ENCODE results near the gene GPR158.

GPR158 gene

DNA sequence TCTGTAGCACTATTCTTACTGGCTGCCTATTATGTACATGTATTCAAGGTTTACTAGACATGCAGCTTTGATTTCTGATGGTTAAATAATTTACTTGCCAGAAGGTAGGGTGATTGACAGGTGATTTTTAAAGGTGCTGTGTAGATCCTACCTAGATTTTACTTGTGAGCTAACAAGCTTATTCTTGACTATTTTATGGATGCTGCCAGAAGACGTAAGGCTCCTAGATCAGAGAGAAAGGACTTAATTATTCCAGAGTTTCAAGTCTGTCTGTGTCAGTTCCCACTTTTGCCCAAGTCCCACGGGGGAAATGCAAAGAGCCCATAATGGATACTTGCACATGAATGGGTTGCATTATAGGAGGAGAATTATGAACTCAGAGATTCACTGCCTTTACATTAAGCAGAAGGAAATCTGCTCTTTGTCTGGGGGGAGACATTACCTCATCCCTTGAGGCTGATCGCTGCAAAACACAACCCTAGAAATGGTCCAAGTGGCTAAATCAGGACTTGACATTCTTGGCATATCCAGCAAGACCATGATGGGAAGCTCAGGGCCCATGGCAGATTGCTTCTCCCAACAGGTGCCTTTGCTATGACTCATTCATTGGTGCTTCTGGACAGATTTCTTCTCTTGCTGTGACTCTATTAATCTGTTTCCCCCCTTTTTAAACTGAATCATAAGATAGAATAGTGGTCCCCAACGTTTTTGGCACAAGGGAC lies 32.1 kb downstream of the GPR158 start:
- no peak for DNase-seq (ENCODE audit: low read depth)

DNA sequence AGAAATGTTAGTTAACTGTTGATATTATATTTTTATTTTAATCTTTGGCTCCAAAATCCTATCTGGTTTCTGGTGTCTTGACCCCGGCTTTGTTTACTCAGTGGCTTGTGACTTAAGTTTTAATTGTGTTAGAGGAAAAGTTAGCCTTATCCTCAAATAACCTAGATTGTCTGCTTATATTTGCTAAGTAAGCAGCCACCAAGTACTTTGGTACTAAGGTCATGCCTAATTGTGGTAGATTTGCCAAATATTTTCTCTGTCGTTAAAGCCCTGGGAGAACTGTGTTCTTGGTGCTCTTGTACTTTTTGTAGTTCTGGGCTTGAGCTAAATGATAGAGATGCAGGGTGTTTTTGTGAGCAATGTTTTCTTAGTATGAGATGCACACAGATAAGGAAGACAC lies 34.8 kb downstream of the GPR158 start:
- no peak for DNase-seq (ENCODE audit: low read depth)

DNA sequence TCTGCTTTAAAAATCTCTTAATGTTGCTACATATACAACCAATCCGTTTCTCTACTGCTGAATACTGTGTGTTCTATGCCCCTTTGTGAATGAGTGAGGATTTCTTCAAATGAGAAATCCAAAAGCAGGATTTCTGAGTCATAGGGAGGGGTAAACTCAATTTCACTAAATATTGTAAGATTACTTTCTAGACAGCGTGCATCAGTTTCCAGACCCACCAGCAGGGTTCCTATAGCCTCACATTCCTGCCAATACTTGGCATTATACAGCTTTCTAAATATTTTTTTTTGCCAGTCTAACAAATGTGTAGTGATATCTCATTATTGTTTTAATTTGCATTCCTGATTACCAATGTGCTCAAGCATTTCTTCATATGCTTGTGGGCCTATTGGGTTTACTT lies 35.5 kb downstream of the GPR158 start:
- no peak for DNase-seq (ENCODE audit: low read depth)

DNA sequence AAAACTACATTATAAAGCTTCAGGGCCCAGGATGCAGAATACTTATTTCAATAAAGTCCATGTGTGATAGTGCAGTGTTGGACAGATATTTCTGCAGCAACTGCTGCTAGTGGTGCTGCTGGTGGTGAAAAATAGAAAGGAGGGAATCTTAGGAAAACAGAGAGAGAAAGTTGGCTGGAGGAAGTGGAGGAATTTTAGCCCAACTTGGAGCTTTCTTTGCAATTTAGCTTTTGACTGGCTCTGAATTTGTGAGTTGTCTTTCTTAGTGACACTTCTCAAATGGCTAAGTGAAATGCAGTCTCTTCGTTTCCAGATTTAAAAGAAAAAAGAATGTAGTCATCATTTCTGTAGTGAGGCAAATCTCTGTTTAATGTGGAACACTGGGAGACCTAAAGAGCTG lies 45.4 kb downstream of the GPR158 start:
- DNase-seq (ENCODE audit: low read depth): no peak

DNA sequence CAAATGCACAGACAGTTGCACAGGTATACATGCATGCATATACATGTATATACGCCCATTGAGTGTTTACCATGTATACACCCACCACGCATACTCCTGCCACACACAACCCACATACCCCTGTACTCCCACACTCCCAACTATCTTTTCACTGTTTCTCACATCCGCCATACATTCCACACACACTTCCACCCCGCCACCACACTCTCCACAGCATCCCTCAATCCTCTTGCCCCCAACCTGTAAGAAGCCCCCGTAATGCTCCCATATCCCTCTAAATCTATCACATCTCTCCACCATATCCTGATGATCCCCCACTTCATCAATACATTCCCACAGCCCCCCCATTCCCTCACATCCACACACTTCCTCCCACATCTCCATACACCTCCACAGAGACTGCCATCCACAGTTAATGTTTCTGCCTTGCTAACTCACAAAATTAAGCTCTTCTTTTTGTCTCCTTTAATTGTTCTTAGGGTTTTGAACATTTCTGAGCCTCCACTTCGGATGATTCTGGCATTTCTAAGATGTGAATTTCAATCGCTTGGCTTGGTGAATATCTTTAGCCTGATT lies 47.4 kb downstream of the GPR158 start:
- DNase-seq (ENCODE audit: low read depth): no peak

DNA sequence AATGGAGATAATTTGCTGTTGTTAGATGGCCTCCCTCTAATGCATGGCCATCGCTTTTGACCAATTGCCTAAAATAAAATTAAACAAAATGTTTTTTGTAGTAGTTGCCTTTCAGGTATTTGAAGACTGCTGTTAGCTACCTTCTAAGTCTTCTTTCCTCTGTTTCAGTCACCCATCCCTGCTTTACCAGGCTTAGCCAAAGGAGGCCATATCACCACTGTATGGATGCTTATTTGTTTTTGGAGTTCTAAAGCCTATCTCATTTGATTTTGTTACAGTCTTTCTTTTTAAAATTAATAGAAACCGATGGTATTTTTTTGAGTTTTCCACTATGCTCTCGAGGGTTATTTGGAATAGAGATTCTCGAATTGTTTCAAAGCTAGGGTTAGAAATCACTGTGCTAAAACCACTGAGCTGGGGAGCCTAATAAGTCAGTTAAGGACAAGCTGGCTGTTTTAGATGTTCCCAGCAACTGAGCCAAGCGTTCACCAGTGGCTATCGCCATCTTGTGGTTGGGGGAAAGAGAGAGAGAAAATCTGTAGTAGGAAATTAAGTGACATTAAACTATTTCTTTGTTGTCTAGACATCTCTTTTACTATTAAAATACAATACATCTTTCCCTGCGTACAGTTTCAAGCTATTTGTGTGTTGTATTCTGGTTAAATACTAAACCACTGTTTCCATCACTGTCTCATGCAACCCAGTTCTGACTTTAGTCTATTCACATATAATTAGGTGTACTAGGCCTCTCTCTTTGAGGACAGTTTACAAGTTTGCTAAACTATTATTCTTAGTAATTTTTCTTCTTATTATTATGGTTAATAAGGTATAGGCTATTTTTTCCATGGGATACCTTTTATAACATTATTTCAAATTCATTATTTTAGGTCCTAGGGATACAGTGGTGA lies 52.2 kb downstream of the GPR158 start:
- no peak for DNase-seq (ENCODE audit: low read depth)

DNA sequence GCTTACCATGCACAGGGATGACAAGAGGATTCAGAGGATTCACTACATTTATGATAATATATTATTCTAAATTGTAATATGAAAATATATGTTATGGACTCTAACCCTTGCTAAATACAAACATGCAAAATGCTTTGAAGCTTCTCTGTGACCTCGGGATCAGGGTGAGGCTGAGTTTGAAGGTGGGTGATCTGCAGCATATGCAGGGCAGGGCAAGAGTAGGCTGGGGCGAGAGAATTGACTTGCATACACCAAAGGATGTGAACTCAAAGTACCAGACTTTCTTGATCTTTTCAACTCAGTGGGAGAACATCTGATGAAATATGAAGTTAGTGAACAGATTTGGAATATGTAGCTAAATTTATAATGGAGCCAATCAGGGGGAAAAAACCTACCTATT lies 57.0 kb downstream of the GPR158 start:
- DNase-seq (ENCODE audit: low read depth): no peak

DNA sequence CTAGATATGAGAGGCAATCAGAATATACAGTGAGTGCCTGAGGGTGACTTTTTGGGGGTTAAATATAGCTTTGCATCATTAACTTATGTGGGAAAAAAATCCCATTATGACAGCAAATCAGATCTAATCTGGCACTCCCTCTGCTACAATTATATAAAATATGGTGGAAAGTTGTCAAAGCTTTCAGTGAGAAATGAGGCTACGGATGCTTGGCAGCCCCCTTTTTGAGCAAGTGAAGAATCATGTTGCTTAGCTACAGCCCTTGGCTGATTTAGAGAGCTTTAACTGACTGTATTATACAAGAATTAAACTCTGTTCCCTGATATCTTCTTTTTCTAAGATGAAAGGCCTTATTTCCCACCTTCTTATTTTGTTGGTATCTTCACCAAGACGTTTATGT lies 57.4 kb downstream of the GPR158 start:
- DNase-seq (ENCODE audit: low read depth): no peak

DNA sequence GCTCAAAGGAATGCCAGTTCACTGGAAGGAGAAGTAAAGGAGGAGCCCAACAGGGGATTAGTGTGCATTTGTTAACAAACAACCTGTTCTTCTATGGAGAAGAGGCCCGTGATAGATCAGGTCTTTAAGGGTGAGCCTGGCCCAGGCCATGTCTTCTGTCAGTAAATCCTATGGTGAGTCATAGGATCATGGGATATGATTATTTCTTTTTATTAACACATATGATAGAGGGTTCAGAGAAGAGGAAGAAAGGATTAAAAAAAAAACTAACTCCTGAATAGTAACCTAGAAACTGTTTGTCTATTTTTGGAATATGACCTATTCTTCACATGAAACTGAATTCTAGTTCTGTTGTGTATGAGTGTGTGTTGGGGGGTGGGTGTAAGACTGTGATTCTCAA lies 70.4 kb downstream of the GPR158 start:
- DNase-seq (ENCODE audit: low read depth): no peak

DNA sequence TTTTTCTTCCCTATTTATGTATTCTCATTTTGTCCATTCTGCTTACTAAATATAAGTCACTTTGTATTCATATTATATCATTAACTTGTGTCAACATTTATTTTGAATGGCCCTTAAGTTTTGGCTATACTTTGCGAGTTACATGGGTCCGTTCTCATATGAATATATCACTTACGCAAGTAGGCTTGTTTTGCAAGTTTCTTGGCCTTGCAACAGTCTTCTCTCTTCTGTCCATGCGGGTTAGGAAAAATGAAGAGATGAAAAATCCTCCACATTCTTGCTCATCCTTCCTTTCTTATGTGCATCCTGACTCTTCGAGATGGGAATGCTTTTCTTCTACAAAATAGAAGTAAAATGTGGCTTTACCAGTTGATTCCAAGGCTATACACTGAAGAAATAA lies 82.8 kb downstream of the GPR158 start:
- DNase-seq (ENCODE audit: low read depth): no peak

DNA sequence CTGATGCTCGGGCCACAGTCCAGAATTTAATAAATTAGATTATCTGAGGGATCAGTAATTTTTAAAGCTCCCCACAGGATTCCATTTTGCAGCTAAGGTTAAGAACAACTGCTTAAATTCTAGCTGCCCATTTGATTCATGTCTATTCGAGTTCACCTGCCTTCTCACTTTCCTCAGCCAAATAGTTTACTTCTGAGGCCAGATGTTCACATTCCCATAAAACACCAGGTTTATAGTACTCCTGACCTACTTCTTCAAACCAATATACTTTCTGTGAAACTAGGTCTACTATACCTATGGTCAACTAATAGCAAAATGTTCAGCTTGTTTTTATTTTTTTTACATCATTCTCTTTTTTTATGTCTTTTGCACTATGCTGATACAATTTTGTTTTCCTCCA lies 86.3 kb downstream of the GPR158 start:
- DNase-seq (ENCODE audit: low read depth): no peak

DNA sequence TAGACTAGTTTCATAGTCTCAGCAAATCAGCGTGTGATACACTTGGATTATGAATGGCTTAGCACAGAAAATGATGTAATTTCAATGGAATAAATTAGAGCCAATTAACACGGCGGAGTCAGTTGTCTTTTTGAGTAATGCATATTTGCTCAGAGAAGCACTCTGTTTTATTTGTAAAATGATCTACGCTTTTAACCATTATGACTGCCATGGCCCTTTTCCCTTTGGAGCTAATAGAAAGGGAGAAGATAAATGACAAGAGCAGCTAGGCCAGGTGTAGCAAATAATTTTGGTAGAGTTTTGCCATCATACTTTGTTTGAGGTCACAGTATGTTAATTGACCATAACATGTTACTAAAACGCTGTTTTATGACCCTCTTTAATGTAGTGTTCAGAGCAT lies 86.8 kb downstream of the GPR158 start:
- DNase-seq (ENCODE audit: low read depth): no peak

DNA sequence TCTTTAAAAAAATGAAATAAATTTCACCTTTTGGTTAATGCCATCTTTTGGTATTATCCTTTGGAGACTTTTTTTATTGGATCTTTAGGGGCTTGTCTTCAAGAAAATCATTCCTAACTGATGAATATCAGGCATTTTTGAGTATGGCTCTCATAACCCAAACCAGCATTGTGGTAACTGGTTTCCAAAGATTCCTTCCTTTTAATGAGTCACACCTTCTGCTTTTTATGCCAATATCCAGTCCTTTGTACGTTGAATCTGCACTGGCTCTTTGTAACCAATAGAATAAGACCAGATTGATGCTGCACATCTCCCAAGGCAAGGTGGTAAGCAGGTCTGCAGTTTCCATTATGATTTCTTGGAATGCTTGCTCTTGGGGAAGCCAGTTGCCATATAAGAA lies 89.1 kb downstream of the GPR158 start:
- DNase-seq (ENCODE audit: low read depth): no peak

DNA sequence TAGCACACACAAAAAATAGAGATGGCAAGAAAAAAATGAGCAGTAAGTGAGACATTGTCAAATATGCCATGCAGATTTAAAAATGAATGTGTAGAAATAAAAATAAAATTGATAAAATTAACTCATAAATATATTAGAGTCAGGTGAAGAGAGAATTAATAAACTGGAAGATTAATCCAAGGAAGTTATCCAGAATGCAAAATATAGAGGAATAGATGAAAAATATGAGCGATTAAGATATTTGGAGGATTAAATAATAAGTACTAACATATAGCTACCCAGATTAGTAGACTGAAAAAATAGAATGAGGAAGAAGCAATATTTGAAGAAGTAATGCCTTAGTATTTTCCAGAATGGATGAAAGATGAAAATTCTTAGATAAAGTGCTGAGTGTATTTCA lies 103.4 kb downstream of the GPR158 start:
- DNase-seq (ENCODE audit: low read depth): no peak

DNA sequence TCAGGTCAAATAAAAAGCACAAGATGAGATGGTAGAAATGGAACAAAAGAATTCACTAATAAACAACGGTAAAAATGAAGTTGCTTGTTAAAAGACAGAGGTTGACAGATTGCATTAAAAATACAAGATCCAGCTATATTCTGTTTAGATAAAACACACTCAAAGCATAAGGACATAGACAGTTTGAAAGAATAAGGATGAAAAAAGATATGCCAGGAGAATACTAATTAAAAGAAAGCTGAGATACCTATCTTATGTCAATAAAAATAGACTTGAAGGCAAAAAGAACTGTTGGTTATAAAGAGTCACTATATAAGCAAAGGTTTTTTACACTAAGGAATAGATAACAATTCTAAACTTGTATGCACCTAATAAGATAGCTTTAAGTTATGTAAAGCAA lies 105.3 kb downstream of the GPR158 start:
- DNase-seq (ENCODE audit: low read depth): no peak

DNA sequence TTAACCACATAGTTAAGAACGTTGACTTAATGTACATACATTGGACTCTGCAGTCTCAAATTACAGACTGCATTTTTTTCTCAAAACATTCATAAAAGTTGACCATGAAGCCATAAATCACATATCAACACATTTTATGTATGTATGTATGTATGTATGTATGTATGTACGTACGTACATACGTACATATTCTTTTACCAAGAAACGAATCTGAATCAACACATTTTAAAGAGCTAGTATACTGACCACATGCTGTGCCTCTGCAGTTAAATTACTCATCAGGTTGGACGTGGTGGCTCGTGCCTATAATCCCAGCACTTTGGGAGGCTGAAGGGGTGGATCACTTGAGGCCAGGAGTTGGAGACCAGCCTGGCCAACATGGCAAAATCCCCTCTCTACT lies 105.8 kb downstream of the GPR158 start:
- no peak for DNase-seq (ENCODE audit: low read depth)

DNA sequence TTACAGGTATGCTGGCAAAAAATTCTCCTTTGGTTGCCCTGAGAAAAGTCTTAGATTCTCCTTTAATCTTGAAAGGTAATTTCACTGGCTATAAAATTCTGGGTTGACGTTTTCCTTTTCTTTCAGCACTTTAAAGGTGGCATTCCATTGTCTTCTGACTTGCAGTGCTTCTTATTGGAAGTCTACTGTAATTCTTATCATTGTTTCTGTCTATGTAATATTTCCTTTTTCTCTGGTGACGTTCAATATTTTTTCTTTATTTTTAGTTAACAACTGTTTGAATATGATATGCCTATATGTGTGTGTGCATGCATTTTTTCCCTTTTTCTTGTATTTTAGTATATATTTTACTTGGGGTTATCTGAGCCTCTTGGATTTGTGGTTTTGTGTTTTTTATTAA lies 111.0 kb downstream of the GPR158 start:
- DNase-seq (ENCODE audit: low read depth): no peak

DNA sequence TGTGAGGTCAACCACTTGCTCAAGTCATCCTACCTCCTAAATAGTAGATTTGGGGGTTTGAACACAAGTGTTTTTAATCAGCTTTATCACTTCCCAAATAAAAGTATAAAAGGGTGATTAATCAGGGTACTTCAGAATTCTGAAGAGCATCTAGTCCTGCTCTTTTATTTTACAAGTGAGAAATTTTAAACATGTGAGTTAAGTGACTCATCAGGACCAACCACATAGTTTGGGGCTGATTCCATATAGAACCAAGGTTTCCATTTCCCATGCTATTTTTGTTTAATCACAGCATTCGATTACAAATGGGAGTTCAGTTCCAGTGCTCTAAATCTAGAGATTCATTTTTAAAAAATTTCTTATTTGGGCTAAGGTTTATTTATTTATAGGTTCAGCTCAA lies 113.4 kb downstream of the GPR158 start:
- DNase-seq (ENCODE audit: low read depth): no peak

DNA sequence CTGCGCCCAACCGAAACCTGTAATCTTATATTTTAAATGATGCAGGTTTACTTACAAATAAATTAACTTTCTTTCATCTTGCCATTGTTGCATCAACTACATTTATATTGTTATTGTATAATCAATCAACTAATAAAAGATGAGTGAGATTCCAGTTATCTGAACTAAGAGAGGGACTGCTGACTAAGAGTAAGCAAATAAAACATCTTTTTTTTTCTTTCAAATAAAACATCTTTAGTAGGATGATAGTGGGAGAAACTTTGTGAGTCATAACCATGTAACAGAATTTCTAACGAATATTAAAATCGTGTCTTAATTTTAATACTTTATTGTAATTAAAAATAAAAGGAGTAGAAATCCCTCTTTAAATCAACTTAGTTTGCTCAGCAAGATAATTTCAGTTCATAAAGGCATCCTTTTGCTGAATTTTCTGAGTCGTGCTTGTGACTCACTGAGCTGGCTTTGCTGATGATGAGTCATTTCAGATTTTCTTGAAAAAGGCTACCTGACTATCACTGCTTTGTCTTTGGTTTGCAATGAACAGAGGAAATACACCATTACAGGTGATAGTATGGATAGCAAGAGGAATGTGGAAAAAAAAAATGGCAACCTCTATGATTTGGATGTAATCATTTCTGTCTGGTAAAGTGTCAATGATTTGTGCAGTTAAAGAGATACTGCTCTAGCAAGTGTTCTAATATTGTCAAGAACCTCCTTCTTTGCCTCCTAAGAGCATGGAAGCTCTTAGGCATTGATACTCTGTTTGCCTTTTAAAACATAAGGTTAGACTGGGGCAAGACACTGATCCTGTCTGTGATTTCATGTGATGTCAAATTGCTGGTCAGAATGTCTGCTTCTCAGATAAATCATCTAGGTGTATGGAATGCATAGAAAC lies 119.5 kb downstream of the GPR158 start:
- DNase-seq (ENCODE audit: low read depth): no peak

DNA sequence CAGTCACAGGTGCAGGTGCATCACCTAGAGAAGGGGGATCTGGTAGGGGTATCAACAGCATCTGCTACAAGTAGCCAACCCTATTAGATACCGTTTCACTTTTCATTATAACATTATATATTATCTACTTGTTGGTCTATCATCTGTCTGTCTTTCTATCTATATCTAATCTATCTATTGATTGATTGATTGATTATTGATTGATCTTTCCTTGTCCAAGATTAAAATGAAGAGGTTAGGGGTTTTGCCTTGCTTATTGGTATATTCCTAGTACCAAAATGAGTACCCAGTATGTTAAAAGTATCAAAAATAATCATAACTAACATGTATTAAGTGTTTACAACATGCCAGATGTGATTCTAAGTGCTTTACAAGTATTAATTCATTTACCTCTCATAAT lies 121.5 kb downstream of the GPR158 start:
- no peak for DNase-seq (ENCODE audit: low read depth)

DNA sequence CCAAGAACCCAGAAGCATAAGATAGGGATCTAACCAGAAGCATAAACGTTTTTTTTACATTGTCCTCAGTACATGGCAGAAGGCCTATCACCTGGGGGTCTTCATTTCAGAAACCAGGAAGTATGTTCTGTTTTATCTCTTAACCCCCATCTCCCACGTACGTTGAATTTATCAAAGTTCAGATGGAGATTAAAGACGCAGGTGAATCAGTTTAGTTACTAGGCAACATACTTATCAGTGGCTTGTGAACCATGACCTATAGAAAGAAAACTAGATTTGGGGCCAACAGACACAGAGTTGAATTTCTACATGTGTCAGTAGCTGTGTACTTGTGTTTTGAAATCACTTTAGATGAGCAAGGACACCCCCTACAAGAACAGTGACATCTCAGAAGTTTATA lies 122.7 kb downstream of the GPR158 start:
- no peak for DNase-seq (ENCODE audit: low read depth)

DNA sequence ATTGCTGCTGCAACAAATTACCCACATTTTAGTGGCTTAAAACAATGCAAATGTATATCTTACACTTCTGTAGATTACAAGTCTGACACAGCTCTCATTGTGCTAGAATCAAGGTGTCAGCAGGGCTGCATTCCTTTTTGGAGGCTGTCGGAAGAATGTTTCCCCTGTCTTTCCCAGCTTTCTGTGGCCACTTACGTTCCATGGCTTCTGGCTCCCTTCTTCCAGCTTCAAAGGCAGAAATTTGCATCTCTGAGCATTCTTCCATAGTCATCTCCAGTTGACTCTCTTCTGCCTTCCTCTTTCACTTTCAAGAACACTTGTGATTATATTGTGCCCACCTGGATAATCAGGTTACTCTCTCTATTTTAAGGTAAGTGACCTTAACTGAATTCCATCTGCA lies 125.3 kb downstream of the GPR158 start:
- DNase-seq (ENCODE audit: low read depth): no peak

All from HS-27A (cell line).